Naive thymus-derived CD4-positive, alpha-beta T cell (primary cell): ENCODE results near the gene CACNA2D4. TPM values are rescaled to one million over a fixed set of nuclear protein-coding genes. Genes with fewer than 3 reads are reported as not detected.

Experiments
- ATAC-seq: fragments of 150-1000 bp; cut with Tn5 transposase; 2 replicates; pipeline ENCODE4 v1.10.0; 2021; ENCODE audit warnings: mild to moderate bottlenecking, moderate library complexity
- CTCF ChIA-PET: fragments of 350-600 bp; sonication (Branson Sonifier 250); formaldehyde crosslinking; loops from one replicate; lab custom pipeline; 2021; ENCODE audit warnings: antibody characterized with exemption; lab: Charles Lee
- POLR2A ChIA-PET: fragments of 350-600 bp; sonication (Branson Sonifier 250); formaldehyde crosslinking; loops from one replicate; lab custom pipeline; 2021; ENCODE audit warnings: antibody characterized with exemption, inconsistent platforms; lab: Charles Lee
- DNase-seq, 9 donors: peaks; one replicate each; pipeline versions ENCODE4 v3.0.0 to v3.0.0-alpha.2; 2020 to 2022; ENCODE audit warnings: mixed read lengths in 1 of 9
- H3K27ac ChIP-seq: one replicate; pipeline ENCODE4 v1.7.0; 2013; ENCODE audit warnings: mild to moderate bottlenecking, low read depth, low read length, moderate library complexity
- H3K27me3 ChIP-seq, 2 donors: one replicate each; pipeline ENCODE4 v1.7.0; 2013; ENCODE audit warnings: low read length in 2 of 2, mild to moderate bottlenecking in 2 of 2, moderate library complexity in 2 of 2; ENCODE audit not compliant: control insufficient read depth in 2 of 2, insufficient read depth in 2 of 2
- H3K36me3 ChIP-seq, 3 experiments: 1 replicate in 2 of 3; 2 replicates in 1 of 3; pipeline ENCODE4 v1.7.0; 2013; ENCODE audit warnings: low read length in 3 of 3, mild to moderate bottlenecking in 3 of 3, moderate library complexity in 1 of 3; ENCODE audit not compliant: insufficient read depth in 3 of 3, control insufficient read depth in 2 of 3
- H3K4me1 ChIP-seq, 2 donors: one replicate each; pipeline ENCODE4 v1.7.0; 2013; ENCODE audit warnings: low read length in 2 of 2, mild to moderate bottlenecking in 2 of 2, moderate library complexity in 1 of 2; ENCODE audit not compliant: control insufficient read depth in 2 of 2, insufficient read depth in 2 of 2
- H3K4me3 ChIP-seq: 2 replicates; pipeline ENCODE4 v1.7.0; 2013; ENCODE audit warnings: mild to moderate bottlenecking, low read length
- H3K9me3 ChIP-seq, 3 experiments: 1 replicate in 2 of 3; 2 replicates in 1 of 3; pipeline ENCODE4 v1.7.0; 2013; ENCODE audit warnings: low read length in 3 of 3; ENCODE audit not compliant: control insufficient read depth in 2 of 3
- H3K27ac Mint-ChIP-seq, 9 donors: one replicate each; pipeline ENCODE4 v1.8.0; 2020 to 2022; ENCODE audit warnings: mixed read lengths in 9 of 9, mild to moderate bottlenecking in 8 of 9, moderate library complexity in 5 of 9, inconsistent platforms in 2 of 9
- H3K27me3 Mint-ChIP-seq, 5 donors: one replicate each; pipeline ENCODE4 v1.8.0; 2021 to 2022; ENCODE audit warnings: mixed read lengths in 5 of 5, mild to moderate bottlenecking in 1 of 5
- H3K36me3 Mint-ChIP-seq, 5 donors: one replicate each; pipeline ENCODE4 v1.8.0; 2020 to 2022; ENCODE audit warnings: mixed read lengths in 5 of 5, mild to moderate bottlenecking in 3 of 5, inconsistent platforms in 1 of 5
- H3K4me1 Mint-ChIP-seq, 7 donors: one replicate each; pipeline ENCODE4 v1.8.0; 2020 to 2022; ENCODE audit warnings: mixed read lengths in 7 of 7, mild to moderate bottlenecking in 3 of 7, inconsistent platforms in 1 of 7
- H3K4me3 Mint-ChIP-seq, 10 donors: one replicate each; pipeline ENCODE4 v1.8.0; 2020 to 2022; ENCODE audit warnings: mild to moderate bottlenecking in 10 of 10, mixed read lengths in 10 of 10, moderate library complexity in 6 of 10, inconsistent platforms in 2 of 10
- H3K9me3 Mint-ChIP-seq, 11 donors: one replicate each; pipeline ENCODE4 v1.8.0; 2020 to 2022; ENCODE audit warnings: mixed read lengths in 11 of 11, mild to moderate bottlenecking in 4 of 11, inconsistent platforms in 1 of 11, moderate library complexity in 1 of 11
- intact Hi-C, 2 donors: fragments of 100-400 bp; cut with micrococcal nuclease; formaldehyde crosslinking; loops; one replicate each; pipeline ENCODE4 v1.15.1; 2023
- polyA plus RNA-seq, 2 donors: library from polyadenylated mRNA; unstranded; fragments of 300-500 nt; fragmentation: Illumina TruSeq; gene quantifications; one replicate each; pipeline ENCODE4 v1.2.3, GENCODE V29; 2021
- total RNA-seq, 6 experiments: library from RNA in 5 of 6; stranded (reverse) in 5 of 6; gene quantifications; 1 replicate in 5 of 6; 2 replicates in 1 of 6; pipeline ENCODE4 v1.2.3 and lab custom pipeline; 2021 to 2026

The CACNA2D4 gene
- total and polyA plus RNA-seq, 7 experiments from 2014 or later = 4.9 to 23.4 (median 9.5) TPM

DNA sequence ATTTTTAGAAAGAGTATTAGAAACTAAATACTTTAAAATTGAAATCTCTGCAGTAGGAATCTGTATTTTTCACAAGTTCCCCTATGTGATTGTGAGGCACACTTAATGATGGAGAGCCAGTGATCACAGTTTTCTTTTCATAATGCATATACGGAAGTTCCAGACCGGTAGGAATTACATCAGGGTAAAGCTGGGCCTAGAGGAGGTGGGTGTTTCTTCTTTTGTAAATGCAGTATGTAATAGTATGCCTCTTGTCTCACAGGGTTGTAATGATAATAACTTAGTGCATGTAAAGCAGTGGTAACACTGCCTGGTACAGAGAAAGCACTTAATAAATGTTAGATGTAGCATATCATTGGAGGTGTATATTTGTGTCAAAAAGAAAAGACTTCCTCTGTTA lies 155.3 kb downstream of the CACNA2D4 start:
- Histone ChIP-seq H3K9me3 (no peaks in the 10 kb centered on the region), H3K27ac (no peak overlapping the region), H3K36me3 (no peaks in the 10 kb centered on the region), H3K4me3 (no peak overlapping the region), H3K4me1 (no peaks in the 10 kb centered on the region), H3K27me3 (no peaks in the 10 kb centered on the region)
- H3K9me3 Mint-ChIP-seq = no peaks in the 10 kb centered on the region
- intact Hi-C loops = loop anchor here in 1 of 2 donors (5.0 kb wide), 1 partner anchor 56 kb away; no protein-coding TSS in a partner anchor
- H3K4me1 Mint-ChIP-seq = peaks cover 7 to 27% (median 20%) of the 10 kb centered on the region in 7 donors
- ATAC-seq = no peak
- no peaks in the 10 kb centered on the region for H3K27me3 Mint-ChIP-seq
- H3K36me3 Mint-ChIP-seq = peaks cover 0 to 34% (median 15%) of the 10 kb centered on the region in 5 donors
- no peak for DNase-seq
- no peak overlapping the region for H3K27ac Mint-ChIP-seq
- H3K4me3 Mint-ChIP-seq = no peak overlapping the region
- ChIA-PET CTCF (no interaction called here), POLR2A (no interaction called here)

DNA sequence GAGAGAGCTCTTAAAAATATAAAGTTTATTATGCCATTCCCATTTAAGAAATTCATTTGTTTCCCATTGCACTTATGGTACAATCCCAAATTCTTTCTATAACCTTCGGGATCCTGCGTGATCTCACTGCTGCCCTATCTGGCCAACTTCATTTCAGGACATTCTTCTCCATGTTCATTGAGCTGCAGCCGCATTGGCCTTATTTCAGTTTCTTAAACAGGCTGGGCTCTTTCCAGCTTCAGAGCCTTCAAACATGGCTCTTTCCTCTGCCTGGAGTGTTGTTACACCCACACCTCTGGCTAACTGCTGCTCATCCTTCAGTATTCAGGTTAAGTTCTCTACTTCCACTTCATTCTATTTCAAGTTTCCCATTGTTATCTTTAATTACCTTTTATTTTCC lies 156.6 kb downstream of the CACNA2D4 start:
- intact Hi-C loops = loop anchor here in 1 of 2 donors (5.0 kb wide), 1 partner anchor 55 kb away; no protein-coding TSS in a partner anchor
- POLR2A ChIA-PET = interaction anchor here (0.9 kb wide), 1 partner anchor 9 kb away, joined by 3 read pairs; no protein-coding TSS in a partner anchor
- H3K36me3 Mint-ChIP-seq = peaks cover 0 to 47% (median 23%) of the 10 kb centered on the region in 5 donors

GRCh38 chr12:1760566-1761382 lies 157.7 kb downstream of the CACNA2D4 start:
- Histone ChIP-seq H3K27me3 (no peaks in the 10 kb centered on the region), H3K9me3 (no peaks in the 10 kb centered on the region), H3K27ac (no peak overlapping the region), H3K36me3 (peaks cover 0 to 15% (median 0%) of the 10 kb centered on the region in 3 experiments), H3K4me1 (no peaks in the 10 kb centered on the region), H3K4me3 (no peak overlapping the region)
- peaks cover 7 to 24% (median 17%) of the 10 kb centered on the region in 7 donors for H3K4me1 Mint-ChIP-seq
- no peaks in the 10 kb centered on the region for H3K9me3 Mint-ChIP-seq
- no peak overlapping the region for H3K4me3 Mint-ChIP-seq
- ChIA-PET POLR2A (interaction anchor here (0.9 kb wide), 1 partner anchor 8 kb away, joined by 3 read pairs; no protein-coding TSS in a partner anchor), CTCF (no interaction called here)
- H3K27me3 Mint-ChIP-seq = no peaks in the 10 kb centered on the region
- no peak for ATAC-seq
- intact Hi-C loops = loop anchor here in 1 of 2 donors (5.0 kb wide), 1 partner anchor 53 kb away; no protein-coding TSS in a partner anchor
- no peak for DNase-seq
- H3K36me3 Mint-ChIP-seq = peaks cover 0 to 54% (median 29%) of the 10 kb centered on the region in 5 donors
- H3K27ac Mint-ChIP-seq = no peak overlapping the region

More for the DNA sequence above, 156.6 kb downstream of the CACNA2D4 start:
- Histone ChIP-seq H3K4me3 (no peak overlapping the region), H3K27ac (no peak overlapping the region), H3K36me3 (peaks cover 0 to 9% (median 0%) of the 10 kb centered on the region in 3 experiments), H3K4me1 (no peaks in the 10 kb centered on the region), H3K9me3 (no peaks in the 10 kb centered on the region), H3K27me3 (no peaks in the 10 kb centered on the region)
- DNase-seq (no peak), ATAC-seq (no peak)
- H3K4me3 Mint-ChIP-seq = no peak overlapping the region
- no peak overlapping the region for H3K27ac Mint-ChIP-seq
- CTCF ChIA-PET = interaction anchor here (0.6 kb wide), 1 partner anchor 338 kb away, joined by 3 read pairs; no protein-coding TSS in a partner anchor
- H3K27me3 Mint-ChIP-seq = no peaks in the 10 kb centered on the region
- peaks cover 7 to 23% (median 16%) of the 10 kb centered on the region in 7 donors for H3K4me1 Mint-ChIP-seq
- H3K9me3 Mint-ChIP-seq = no peaks in the 10 kb centered on the region

DNA sequence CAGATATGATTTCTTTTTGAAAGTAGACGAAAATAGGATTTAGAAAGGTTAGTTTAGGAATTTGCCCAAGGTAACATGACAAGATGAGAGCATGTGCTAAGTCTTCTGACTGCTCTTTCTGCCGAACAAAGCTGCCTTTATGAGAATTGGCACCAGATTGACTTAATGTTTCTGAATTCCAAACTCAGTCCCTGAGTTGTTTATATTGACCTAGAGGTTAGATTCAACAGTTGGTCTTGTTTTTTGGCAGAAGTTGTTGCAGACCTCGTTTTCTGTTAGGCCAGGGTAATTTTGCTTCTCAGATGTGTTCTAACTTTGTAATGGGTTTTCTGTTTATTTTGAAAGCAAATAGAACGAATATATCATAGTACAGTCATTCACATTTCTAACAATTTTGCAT lies 159.6 kb downstream of the CACNA2D4 start:
- no peaks in the 10 kb centered on the region for H3K9me3 Mint-ChIP-seq
- ChIA-PET CTCF (no interaction called here), POLR2A (no interaction called here)
- ATAC-seq (no peak), DNase-seq (no peak)
- Histone ChIP-seq H3K27me3 (no peaks in the 10 kb centered on the region), H3K4me1 (no peaks in the 10 kb centered on the region), H3K27ac (no peak overlapping the region), H3K9me3 (no peaks in the 10 kb centered on the region), H3K4me3 (no peak overlapping the region), H3K36me3 (peaks cover 0 to 23% (median 0%) of the 10 kb centered on the region in 3 experiments)
- peaks cover 6 to 14% (median 8%) of the 10 kb centered on the region in 7 donors for H3K4me1 Mint-ChIP-seq
- no peaks in the 10 kb centered on the region for H3K27me3 Mint-ChIP-seq
- intact Hi-C loops = no loop called here
- no peak overlapping the region for H3K27ac Mint-ChIP-seq
- H3K4me3 Mint-ChIP-seq = no peak overlapping the region
- H3K36me3 Mint-ChIP-seq = peaks cover 9 to 57% (median 33%) of the 10 kb centered on the region in 5 donors

DNA sequence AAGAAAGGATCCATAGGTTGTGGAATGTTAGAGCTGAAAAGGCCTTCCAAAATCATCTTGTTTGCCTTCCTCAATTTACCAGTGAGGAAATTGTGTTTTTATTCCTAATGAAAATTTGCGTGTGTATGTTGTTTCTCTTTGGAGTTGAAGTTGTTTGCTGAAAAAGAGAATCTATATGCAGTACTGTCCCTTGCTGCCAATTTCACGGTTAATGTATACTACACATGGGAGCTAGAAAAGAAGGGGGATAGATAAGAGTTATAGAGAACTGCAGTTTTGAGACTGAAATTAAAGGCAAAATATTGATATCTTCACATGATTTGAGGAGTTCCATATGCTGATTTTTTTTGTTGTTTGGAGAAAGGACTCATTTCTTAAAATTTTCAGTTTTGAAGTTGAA lies 160.1 kb downstream of the CACNA2D4 start:
- ChIA-PET CTCF (no interaction called here), POLR2A (no interaction called here)
- no peaks in the 10 kb centered on the region for H3K9me3 Mint-ChIP-seq
- Histone ChIP-seq H3K27ac (no peak overlapping the region), H3K4me1 (no peaks in the 10 kb centered on the region), H3K36me3 (peaks cover 0 to 23% (median 0%) of the 10 kb centered on the region in 3 experiments), H3K4me3 (no peak overlapping the region), H3K27me3 (no peaks in the 10 kb centered on the region), H3K9me3 (no peaks in the 10 kb centered on the region)
- H3K27ac Mint-ChIP-seq = no peak overlapping the region
- peaks cover 9 to 57% (median 33%) of the 10 kb centered on the region in 5 donors for H3K36me3 Mint-ChIP-seq
- H3K4me1 Mint-ChIP-seq = peaks cover 6 to 14% (median 8%) of the 10 kb centered on the region in 7 donors
- intact Hi-C loops = no loop called here
- ATAC-seq = no peak
- no peak overlapping the region for H3K4me3 Mint-ChIP-seq
- no peak for DNase-seq
- no peaks in the 10 kb centered on the region for H3K27me3 Mint-ChIP-seq

GRCh38 chr12:1750300-1750699 lies 168.2 kb downstream of the CACNA2D4 start:
- ATAC-seq = no peak
- peaks cover 13 to 50% (median 42%) of the 10 kb centered on the region in 5 donors for H3K36me3 Mint-ChIP-seq
- H3K27me3 ChIP-seq = no peaks in the 10 kb centered on the region
- H3K4me1 ChIP-seq = no peaks in the 10 kb centered on the region
- intact Hi-C loops = no loop called here
- ChIA-PET CTCF (interaction anchor here (0.7 kb wide), 1 partner anchor 344 kb away, joined by 3 read pairs; no protein-coding TSS in a partner anchor), POLR2A (no interaction called here)
- H3K27ac ChIP-seq = no peak overlapping the region
- peaks cover 5 to 36% (median 20%) of the 10 kb centered on the region in 7 donors for H3K4me1 Mint-ChIP-seq
- H3K27ac Mint-ChIP-seq = no peak overlapping the region
- peaks cover 0 to 37% (median 14%) of the 10 kb centered on the region in 11 donors for H3K9me3 Mint-ChIP-seq
- no peaks in the 10 kb centered on the region for H3K27me3 Mint-ChIP-seq
- no peak for DNase-seq
- no peak overlapping the region for H3K4me3 ChIP-seq
- peaks cover 0 to 5% (median 0%) of the 10 kb centered on the region in 3 experiments for H3K9me3 ChIP-seq
- no peak overlapping the region for H3K4me3 Mint-ChIP-seq
- H3K36me3 ChIP-seq = peaks cover 0 to 7% (median 0%) of the 10 kb centered on the region in 3 experiments
